HEK293 (cell line): Measurements from ENCODE around the gene XPO1.
A peak's percentile ranks its signal among the peaks of the same experiment; 100 is the strongest.

Source experiments
- CTCF ChIA-PET: fragments of 350-600 bp; formaldehyde crosslinking; extraction: SDS; loops from one replicate; lab custom pipeline; 2021; ENCODE audit warnings: antibody characterized with exemption; lab: Yijun Ruan, JAX
- POLR2A ChIA-PET: fragments of 300-600 bp; formaldehyde crosslinking; extraction: SDS; loops from one replicate; lab custom pipeline; 2020; ENCODE audit warnings: antibody characterized with exemption, inconsistent platforms; lab: Yijun Ruan, JAX
- H3K27ac ChIP-seq: fragments of 200-500 bp; sonication (Bioruptor generic); 2 replicates; pipeline ENCODE4 v1.5.1; 2014; ENCODE audit warnings: low read depth, low read length, control low read depth, inconsistent platforms; ENCODE audit errors: extremely low read depth
- H3K36me3 ChIP-seq, 2 experiments: fragments of 200-500 bp in 1 of 2; sonication (Bioruptor generic) in 1 of 2; 1 replicate in 1 of 2; 2 replicates in 1 of 2; pipeline ENCODE4 v1.5.1; 2014 to 2017; ENCODE audit warnings: inconsistent platforms in 2 of 2, low read length in 2 of 2; ENCODE audit not compliant: control insufficient read depth in 2 of 2, insufficient read depth in 1 of 2
- H3K4me1 ChIP-seq: fragments of 200-500 bp; sonication (Bioruptor generic); 2 replicates; pipeline ENCODE4 v1.5.1; 2014; ENCODE audit warnings: mild to moderate bottlenecking, low read length, inconsistent platforms; ENCODE audit not compliant: control insufficient read depth, insufficient read depth
- H3K4me3 ChIP-seq: 2 replicates; pipeline ENCODE4 v1.5.1; 2011; ENCODE audit warnings: low read depth, mild to moderate bottlenecking, control low read depth, low read length, moderate library complexity
- H3K9me3 ChIP-seq: fragments of 200-500 bp; sonication (Bioruptor generic); 2 replicates; pipeline ENCODE4 v1.5.1; 2014; ENCODE audit warnings: low read depth, low read length, inconsistent platforms; ENCODE audit not compliant: control insufficient read depth, insufficient read depth
- GLI4 ChIP-seq: fragments of 450-650 bp; formaldehyde crosslinking; IDR thresholded peaks from 2 replicates; pipeline ENCODE4 v1.5.1; 2016; ENCODE audit warnings: missing biosample characterization, missing genetic modification characterization
- GLIS1 ChIP-seq: fragments of 450-650 bp; formaldehyde crosslinking; IDR thresholded peaks from 2 replicates; pipeline ENCODE4 v1.5.1; 2016; ENCODE audit warnings: missing biosample characterization, missing genetic modification characterization
- KLF1 ChIP-seq: fragments of 450-650 bp; formaldehyde crosslinking; IDR thresholded peaks from 2 replicates; pipeline ENCODE4 v1.5.1; 2016; ENCODE audit warnings: missing biosample characterization, missing genetic modification characterization
- KLF8 ChIP-seq: fragments of 450-650 bp; formaldehyde crosslinking; IDR thresholded peaks from 2 replicates; pipeline ENCODE4 v1.5.1; 2016; ENCODE audit warnings: missing biosample characterization, missing genetic modification characterization
- KLF9 ChIP-seq: fragments of 450-650 bp; formaldehyde crosslinking; IDR thresholded peaks from 2 replicates; pipeline ENCODE4 v1.5.1; 2016; ENCODE audit warnings: missing biosample characterization, missing genetic modification characterization, low read depth
- MEIS1 ChIP-seq: sonication (generic); formaldehyde crosslinking; IDR thresholded peaks from 2 replicates; pipeline ENCODE4 v1.8.1; 2022; ENCODE audit warnings: missing genetic modification reagents, mild to moderate bottlenecking, borderline replicate concordance
- PATZ1 ChIP-seq: fragments of 450-650 bp; formaldehyde crosslinking; IDR thresholded peaks from 2 replicates; pipeline ENCODE4 v1.5.1; 2016; ENCODE audit warnings: missing biosample characterization, missing genetic modification characterization
- RBAK ChIP-seq: fragments of 450-650 bp; formaldehyde crosslinking; IDR thresholded peaks from 2 replicates; pipeline ENCODE4 v1.5.1; 2016; ENCODE audit warnings: missing biosample characterization, missing genetic modification characterization
- SP3 ChIP-seq: fragments of 450-650 bp; formaldehyde crosslinking; IDR thresholded peaks from 2 replicates; pipeline ENCODE4 v1.5.1; 2016; ENCODE audit warnings: missing biosample characterization, missing genetic modification characterization
- WT1 ChIP-seq: fragments of 450-650 bp; formaldehyde crosslinking; IDR thresholded peaks from 2 replicates; pipeline ENCODE4 v1.5.1; 2016; ENCODE audit warnings: missing biosample characterization, missing genetic modification characterization
- YY1 ChIP-seq: fragments of 450-650 bp; formaldehyde crosslinking; IDR thresholded peaks from 2 replicates; pipeline ENCODE4 v1.5.1; 2018; ENCODE audit warnings: missing biosample characterization, missing genetic modification characterization
- ZBTB1 ChIP-seq: fragments of 450-650 bp; formaldehyde crosslinking; IDR thresholded peaks from 2 replicates; pipeline ENCODE4 v1.5.1; 2016; ENCODE audit warnings: missing biosample characterization, missing genetic modification characterization
- ZBTB26 ChIP-seq: fragments of 450-650 bp; formaldehyde crosslinking; optimal IDR thresholded peaks from 2 replicates; pipeline ENCODE3; 2016; ENCODE audit warnings: missing biosample characterization, mild to moderate bottlenecking, missing genetic modification characterization
- ZBTB8A ChIP-seq: fragments of 450-650 bp; formaldehyde crosslinking; IDR thresholded peaks from 2 replicates; pipeline ENCODE4 v1.5.1; 2016; ENCODE audit warnings: missing biosample characterization, missing genetic modification characterization
- ZFHX2 ChIP-seq: fragments of 450-650 bp; formaldehyde crosslinking; conservative IDR thresholded peaks from 2 replicates; pipeline ENCODE4 v1.5.1; 2016; ENCODE audit warnings: missing biosample characterization, missing genetic modification characterization
- ZFP37 ChIP-seq: fragments of 450-650 bp; formaldehyde crosslinking; IDR thresholded peaks from 2 replicates; pipeline ENCODE4 v1.5.1; 2016; ENCODE audit warnings: missing biosample characterization, missing genetic modification characterization
- ZIC2 ChIP-seq: fragments of 450-650 bp; formaldehyde crosslinking; IDR thresholded peaks from 2 replicates; pipeline ENCODE4 v1.5.1; 2016; ENCODE audit warnings: missing biosample characterization, missing genetic modification characterization
- ZNF157 ChIP-seq: fragments of 450-650 bp; formaldehyde crosslinking; IDR thresholded peaks from 2 replicates; pipeline ENCODE4 v1.5.1; 2016; ENCODE audit warnings: missing biosample characterization, missing genetic modification characterization
- ZNF2 ChIP-seq: fragments of 450-650 bp; formaldehyde crosslinking; IDR thresholded peaks from 2 replicates; pipeline ENCODE4 v1.5.1; 2016; ENCODE audit warnings: missing biosample characterization, missing genetic modification characterization
- ZNF335 ChIP-seq: fragments of 450-650 bp; formaldehyde crosslinking; conservative IDR thresholded peaks from 2 replicates; pipeline ENCODE4 v1.5.1; 2016; ENCODE audit warnings: missing biosample characterization, missing genetic modification characterization
- ZNF341 ChIP-seq: fragments of 450-650 bp; formaldehyde crosslinking; IDR thresholded peaks from 2 replicates; pipeline ENCODE4; 2016; ENCODE audit warnings: low read depth, missing biosample characterization, missing genetic modification characterization
- ZNF394 ChIP-seq: fragments of 450-650 bp; formaldehyde crosslinking; IDR thresholded peaks from 2 replicates; pipeline ENCODE4 v1.5.1; 2016; ENCODE audit warnings: missing biosample characterization, missing genetic modification characterization, mild to moderate bottlenecking, moderate library complexity, borderline replicate concordance
- ZNF596 ChIP-seq: fragments of 450-650 bp; IDR thresholded peaks from 2 replicates; pipeline ENCODE4 v1.5.0; 2018; ENCODE audit warnings: missing biosample characterization, mild to moderate bottlenecking, missing genetic modification characterization, moderate library complexity
- ZNF629 ChIP-seq: fragments of 450-650 bp; formaldehyde crosslinking; IDR thresholded peaks from 2 replicates; pipeline ENCODE4 v1.5.1; 2017; ENCODE audit warnings: missing biosample characterization, missing genetic modification characterization
- ZNF660 ChIP-seq: fragments of 450-650 bp; IDR thresholded peaks from 2 replicates; pipeline ENCODE4 v1.5.1; 2018; ENCODE audit warnings: missing biosample characterization, mild to moderate bottlenecking, missing genetic modification characterization
- ZNF664 ChIP-seq: fragments of 450-650 bp; formaldehyde crosslinking; IDR thresholded peaks from 2 replicates; pipeline ENCODE4 v1.5.1; 2016; ENCODE audit warnings: missing biosample characterization, missing genetic modification characterization
- ZXDB ChIP-seq: fragments of 450-650 bp; formaldehyde crosslinking; IDR thresholded peaks from 2 replicates; pipeline ENCODE4 v1.5.1; 2016; ENCODE audit warnings: missing biosample characterization, missing genetic modification characterization
- TF ChIP-seq, protein P1 (sequence below): fragments of 450-650 bp; formaldehyde crosslinking; conservative IDR thresholded peaks from 2 replicates; pipeline ENCODE4 v1.5.1; 2016; ENCODE audit warnings: low read depth, missing biosample characterization, missing genetic modification characterization

XPO1 gene

GRCh38 chr2:61470965-61471904 is 66.9 kb downstream of the XPO1 start, which contains the start of gene USP34:
Gene USP34, minus strand, starts transcription at chr2:61471087. Its CDS starts 395 bp downstream, at chr2:61470692.
- Histone ChIP-seq H3K36me3 (peaks cover 4 to 14% of the 10 kb centered on the region in 2 experiments; a peak in 2 of 3 replicates), H3K4me3 (peak within 1 kb of the TSS; percentile 71), H3K9me3 (no peaks in the 10 kb centered on the region), H3K4me1 (no peaks in the 10 kb centered on the region), H3K27ac (peak within 1 kb of the TSS; percentile 98)
- CTCF ChIA-PET = interaction anchor here (0.7 kb wide), 1 partner anchor 303 kb away, joined by 4 read pairs; no protein-coding TSS in a partner anchor
- POLR2A ChIA-PET = interaction anchor here (0.8 to 1.2 kb wide), 2 partner anchors 66 to 294 kb away, joined by 3 to 4 read pairs; no protein-coding TSS in a partner anchor
- TF ChIP-seq ZNF2 (tag by site-specific recombination) (no peak), ZBTB26 (tag by site-specific recombination) (peak; percentile 91), MEIS1 (CRISPR knock-in tag) (no peak), ZNF341 (tag by site-specific recombination) (peak; percentile 65; the same call in 1 of the 2 replicates), KLF9 (peak; percentile 77), KLF1 (tag by site-specific recombination) (peak; percentile 80), ZNF660 (tag by site-specific recombination) (0 out of 2 replicates have a peak, but pooled peaks have one; percentile 36), ZNF629 (peak; percentile 53; the same call in 1 of the 2 replicates), YY1 (peak; percentile 79), ZNF394 (tag by site-specific recombination) (peak; percentile 25; the same call in 1 of the 2 replicates), ZNF335 (tag by site-specific recombination) (peak; percentile 77), ZBTB8A (tag by site-specific recombination) (peak; percentile 99), GLI4 (tag by site-specific recombination) (no peak), ZFP37 (0 out of 2 replicates have a peak, but pooled peaks have one; percentile 43), SP3 (peak; percentile 89), ZXDB (tag by site-specific recombination) (peak; percentile 38; the same call in 1 of the 2 replicates), ZFHX2 (tag by site-specific recombination) (peak; percentile 90), WT1 (peak; percentile 72), ZNF157 (tag by site-specific recombination) (no peak), ZIC2 (peak; percentile 33), KLF8 (tag by site-specific recombination) (peak; percentile 94), RBAK (no peak), ZBTB1 (0 out of 2 replicates have a peak, but pooled peaks have one; percentile 66), PATZ1 (peak; percentile 93), GLIS1 (tag by site-specific recombination) (peak; percentile 64), ZNF664 (tag by site-specific recombination) (peak; percentile 84), ZNF596 (tag by site-specific recombination) (no peak)
- TF ChIP-seq, protein P1, sequence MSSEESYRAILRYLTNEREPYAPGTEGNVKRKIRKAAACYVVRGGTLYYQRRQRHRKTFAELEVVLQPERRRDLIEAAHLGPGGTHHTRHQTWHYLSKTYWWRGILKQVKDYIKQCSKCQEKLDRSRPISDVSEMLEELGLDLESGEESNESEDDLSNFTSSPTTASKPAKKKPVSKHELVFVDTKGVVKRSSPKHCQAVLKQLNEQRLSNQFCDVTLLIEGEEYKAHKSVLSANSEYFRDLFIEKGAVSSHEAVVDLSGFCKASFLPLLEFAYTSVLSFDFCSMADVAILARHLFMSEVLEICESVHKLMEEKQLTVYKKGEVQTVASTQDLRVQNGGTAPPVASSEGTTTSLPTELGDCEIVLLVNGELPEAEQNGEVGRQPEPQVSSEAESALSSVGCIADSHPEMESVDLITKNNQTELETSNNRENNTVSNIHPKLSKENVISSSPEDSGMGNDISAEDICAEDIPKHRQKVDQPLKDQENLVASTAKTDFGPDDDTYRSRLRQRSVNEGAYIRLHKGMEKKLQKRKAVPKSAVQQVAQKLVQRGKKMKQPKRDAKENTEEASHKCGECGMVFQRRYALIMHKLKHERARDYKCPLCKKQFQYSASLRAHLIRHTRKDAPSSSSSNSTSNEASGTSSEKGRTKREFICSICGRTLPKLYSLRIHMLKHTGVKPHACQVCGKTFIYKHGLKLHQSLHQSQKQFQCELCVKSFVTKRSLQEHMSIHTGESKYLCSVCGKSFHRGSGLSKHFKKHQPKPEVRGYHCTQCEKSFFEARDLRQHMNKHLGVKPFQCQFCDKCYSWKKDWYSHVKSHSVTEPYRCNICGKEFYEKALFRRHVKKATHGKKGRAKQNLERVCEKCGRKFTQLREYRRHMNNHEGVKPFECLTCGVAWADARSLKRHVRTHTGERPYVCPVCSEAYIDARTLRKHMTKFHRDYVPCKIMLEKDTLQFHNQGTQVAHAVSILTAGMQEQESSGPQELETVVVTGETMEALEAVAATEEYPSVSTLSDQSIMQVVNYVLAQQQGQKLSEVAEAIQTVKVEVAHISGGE = peak; percentile 93
